B cell (primary cell): ENCODE data around the gene LONRF2. TPM values are rescaled to one million over a fixed set of nuclear protein-coding genes. Genes with fewer than 3 reads are reported as not detected.
A peak's percentile ranks its signal among the peaks of the same experiment; 100 is the strongest.

Source experiments
- ATAC-seq: fragments of 200-7000 bp; cut with Tn5 transposase; one replicate; pipeline ENCODE4 v1.10.0; 2021; ENCODE audit warnings: low read depth, mild to moderate bottlenecking, moderate number of reproducible peaks, moderate library complexity
- CTCF ChIA-PET: fragments of 350-600 bp; sonication (Branson Sonifier 250); formaldehyde crosslinking; loops from one replicate; lab custom pipeline; 2021; ENCODE audit warnings: antibody characterized with exemption, inconsistent platforms; lab: Charles Lee
- POLR2A ChIA-PET: fragments of 350-600 bp; sonication (Branson Sonifier 250); formaldehyde crosslinking; loops from one replicate; lab custom pipeline; 2021; ENCODE audit warnings: antibody characterized with exemption; lab: Charles Lee
- DNase-seq: peaks from one replicate; pipeline ENCODE4 v3.0.0; 2013
- H2AFZ ChIP-seq: 2 replicates; pipeline ENCODE4 v1.6.1; 2012; ENCODE audit warnings: mild to moderate bottlenecking, low read depth, low read length; ENCODE audit not compliant: insufficient read depth, poor library complexity, severe bottlenecking
- H3K27ac ChIP-seq, 2 donors: 1 replicate in 1 of 2; 2 replicates in 1 of 2; pipeline ENCODE4 v1.5.1; 2012 to 2013; ENCODE audit warnings: low read length in 2 of 2, mild to moderate bottlenecking in 2 of 2, moderate library complexity in 1 of 2
- H3K27me3 ChIP-seq, 4 experiments: fragments of 200-600 bp in 1 of 4; sonication (generic) in 1 of 4; replicated peaks in 1 of 4; 1 replicate in 2 of 4; 2 replicates in 2 of 4; pipeline versions ENCODE4 v1.6.1 to v1.7.0; 2013 to 2016; ENCODE audit warnings: low read length in 3 of 4, mild to moderate bottlenecking in 2 of 4, mixed read lengths in 1 of 4, moderate library complexity in 1 of 4; ENCODE audit not compliant: insufficient read depth in 4 of 4, control insufficient read depth in 3 of 4; ENCODE audit errors: control extremely low read depth in 1 of 4
- H3K36me3 ChIP-seq, 2 experiments: replicated peaks in 1 of 2; 1 replicate in 1 of 2; 2 replicates in 1 of 2; pipeline versions ENCODE4 v1.6.1 to v1.7.1; 2013; ENCODE audit warnings: low read length in 1 of 2; ENCODE audit not compliant: insufficient read depth in 2 of 2, control insufficient read depth in 1 of 2; ENCODE audit errors: control extremely low read depth in 1 of 2, extremely low read depth in 1 of 2
- H3K4me1 ChIP-seq, 2 donors: fragments of 200-600 bp in 1 of 2; sonication (generic) in 1 of 2; 1 replicate in 1 of 2; 2 replicates in 1 of 2; pipeline versions ENCODE4 v1.5.1 to v1.6.1; 2013 to 2017; ENCODE audit warnings: low read length in 2 of 2; ENCODE audit not compliant: control insufficient read depth in 2 of 2, insufficient read depth in 2 of 2
- H3K4me2 ChIP-seq: replicated peaks from 2 replicates; pipeline ENCODE3; 2012; ENCODE audit warnings: mild to moderate bottlenecking, low read depth, low read length; ENCODE audit not compliant: poor library complexity, severe bottlenecking
- H3K4me3 ChIP-seq, 5 experiments: fragments of 200-600 bp in 1 of 5; sonication (generic) in 1 of 5; 1 replicate in 3 of 5; 2 replicates in 2 of 5; pipeline versions ENCODE4 v1.5.1 to v1.7.0; 2011 to 2016; ENCODE audit warnings: low read length in 4 of 5, mild to moderate bottlenecking in 4 of 5, low read depth in 2 of 5, control low read depth in 1 of 5, moderate library complexity in 1 of 5; ENCODE audit not compliant: insufficient read depth in 1 of 5; ENCODE audit errors: control extremely low read depth in 1 of 5, extremely low read depth in 1 of 5
- H3K79me2 ChIP-seq: fragments of 200-600 bp; sonication (generic); one replicate; pipeline ENCODE4 v1.6.0; 2016; ENCODE audit warnings: low read length; ENCODE audit not compliant: control insufficient read depth, insufficient read depth
- H3K9ac ChIP-seq: fragments of 200-600 bp; sonication (generic); 2 replicates; pipeline ENCODE4 v1.6.1; 2017; ENCODE audit warnings: mild to moderate bottlenecking, low read length, moderate library complexity
- H3K9me3 ChIP-seq, 3 donors: one replicate each; pipeline versions ENCODE4 v1.6.1 to v1.7.1; 2013; ENCODE audit warnings: low read length in 2 of 3; ENCODE audit not compliant: control insufficient read depth in 2 of 3, insufficient read depth in 1 of 3; ENCODE audit errors: control extremely low read depth in 1 of 3
- H4K20me1 ChIP-seq: 2 replicates; pipeline ENCODE4 v1.6.0; 2012; ENCODE audit warnings: mild to moderate bottlenecking, low read length; ENCODE audit not compliant: insufficient read depth, control insufficient read depth, poor library complexity, severe bottlenecking
- H3K27ac Mint-ChIP-seq: one replicate; pipeline ENCODE4 v1.8.0; 2021; ENCODE audit warnings: mixed read lengths
- H3K27me3 Mint-ChIP-seq: one replicate; pipeline ENCODE4 v1.8.0; 2021; ENCODE audit warnings: mixed read lengths
- H3K4me1 Mint-ChIP-seq: one replicate; pipeline ENCODE4 v1.8.0; 2021; ENCODE audit warnings: mixed read lengths
- H3K4me3 Mint-ChIP-seq: one replicate; pipeline ENCODE4 v1.8.0; 2021; ENCODE audit warnings: mixed read lengths
- H3K9me3 Mint-ChIP-seq: one replicate; pipeline ENCODE4 v1.8.0; 2022; ENCODE audit warnings: mixed read lengths; ENCODE audit not compliant: insufficient read depth
- EZH2 ChIP-seq: IDR thresholded peaks from 2 replicates; pipeline ENCODE4 v1.6.1; 2012; ENCODE audit warnings: borderline replicate concordance, low read depth, mild to moderate bottlenecking, moderate library complexity, low read length; ENCODE audit not compliant: insufficient read depth, poor library complexity, severe bottlenecking
- WGBS: methylation state at CpG from one replicate; pipeline ENCODE4 v1.1.5; 2013; ENCODE audit warnings: missing lambda C conversion rate; ENCODE audit not compliant: insufficient coverage; 5-methylcytosine and 5-hydroxymethylcytosine counted together
- intact Hi-C: fragments of 100-400 bp; cut with micrococcal nuclease; formaldehyde crosslinking; loops from one replicate; pipeline ENCODE4 v1.10.0; 2022
- polyA plus RNA-seq: library from polyadenylated mRNA; depleted of rRNA; stranded (reverse); fragments of >200 nt; gene quantifications from 2 replicates; pipeline ENCODE4 v1.2.3, GENCODE V29; 2012
- total RNA-seq, 2 donors: library from RNA; stranded (reverse); fragments of 120-200 nt in 1 of 2; gene quantifications; 1 replicate in 1 of 2; 2 replicates in 1 of 2; pipeline versions ENCODE4 v1.2.3 to v1.2.4, GENCODE V29; 2013 to 2022
- TF ChIP-seq, protein P1 (sequence below): fragments of 200-600 bp; IDR thresholded peaks from one replicate; pipeline ENCODE4 v1.8.0; 2022; ENCODE audit warnings: antibody characterized with exemption, mild to moderate bottlenecking

The LONRF2 gene
- total and polyA plus RNA-seq, 2 donors (not counting 1 experiment from before 2014, with no cell fraction given) = 0.32 TPM; not detected in 1

DNA sequence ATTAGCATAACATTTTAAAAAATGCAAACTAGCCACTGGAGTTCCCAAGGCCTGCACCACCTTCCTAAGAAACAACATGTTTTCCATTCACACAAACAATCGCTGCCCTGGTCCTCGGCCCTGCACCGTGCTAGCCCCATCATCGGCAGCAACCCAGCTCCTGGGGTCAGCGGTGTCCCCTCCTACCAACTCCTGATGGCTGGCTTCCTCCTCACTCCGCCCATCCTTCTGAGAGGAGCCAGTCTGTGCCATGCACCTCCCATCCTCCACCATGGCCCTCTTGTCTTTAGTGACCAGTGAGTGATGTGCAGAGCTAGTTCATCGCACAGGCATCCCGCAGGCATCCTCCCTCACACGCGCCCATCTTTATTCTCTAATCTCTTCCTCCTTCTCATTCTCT is 81.9 kb downstream of the LONRF2 start:
- Mint-ChIP-seq H3K4me3 (no peak overlapping the region), H3K27ac (peak overlapping the region; percentile 62), H3K27me3 (peaks cover 11% of the 10 kb centered on the region), H3K9me3 (no peaks in the 10 kb centered on the region), H3K4me1 (peaks cover 69% of the 10 kb centered on the region)
- no peaks in the 10 kb centered on the region for H3K36me3 ChIP-seq
- ATAC-seq (no peak), DNase-seq (no peak)
- TF ChIP-seq, protein P1, sequence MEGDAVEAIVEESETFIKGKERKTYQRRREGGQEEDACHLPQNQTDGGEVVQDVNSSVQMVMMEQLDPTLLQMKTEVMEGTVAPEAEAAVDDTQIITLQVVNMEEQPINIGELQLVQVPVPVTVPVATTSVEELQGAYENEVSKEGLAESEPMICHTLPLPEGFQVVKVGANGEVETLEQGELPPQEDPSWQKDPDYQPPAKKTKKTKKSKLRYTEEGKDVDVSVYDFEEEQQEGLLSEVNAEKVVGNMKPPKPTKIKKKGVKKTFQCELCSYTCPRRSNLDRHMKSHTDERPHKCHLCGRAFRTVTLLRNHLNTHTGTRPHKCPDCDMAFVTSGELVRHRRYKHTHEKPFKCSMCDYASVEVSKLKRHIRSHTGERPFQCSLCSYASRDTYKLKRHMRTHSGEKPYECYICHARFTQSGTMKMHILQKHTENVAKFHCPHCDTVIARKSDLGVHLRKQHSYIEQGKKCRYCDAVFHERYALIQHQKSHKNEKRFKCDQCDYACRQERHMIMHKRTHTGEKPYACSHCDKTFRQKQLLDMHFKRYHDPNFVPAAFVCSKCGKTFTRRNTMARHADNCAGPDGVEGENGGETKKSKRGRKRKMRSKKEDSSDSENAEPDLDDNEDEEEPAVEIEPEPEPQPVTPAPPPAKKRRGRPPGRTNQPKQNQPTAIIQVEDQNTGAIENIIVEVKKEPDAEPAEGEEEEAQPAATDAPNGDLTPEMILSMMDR = no peak
- TF ChIP-seq EZH2 = no peak
- ChIA-PET POLR2A (no interaction called here), CTCF (interaction anchor here (1.0 to 2.6 kb wide), 6 partner anchors 10 to 421 kb away, joined by 3 to 12 read pairs (median 4); no protein-coding TSS in a partner anchor)
- peaks cover 66% of the 10 kb centered on the region for H3K79me2 ChIP-seq
- WGBS = 99% methylated on average over 8 of the region's 10 CpGs
- H3K9me3 ChIP-seq = peaks cover 0 to 11% (median 3%) of the 10 kb centered on the region in 3 donors
- no peak overlapping the region for H3K4me3 ChIP-seq
- peaks cover 0 to 2% (median 0%) of the 10 kb centered on the region in 4 experiments for H3K27me3 ChIP-seq
- H3K4me1 ChIP-seq = peaks cover 65 to 73% of the 10 kb centered on the region in 2 donors
- intact Hi-C loops = loop anchor here (5.0 to 10.0 kb wide), 4 partner anchors 228 to 1086 kb away; partner anchors contain the start of genes LIPT1 and TSGA10
- no peak overlapping the region for H3K9ac ChIP-seq
- H3K4me2 ChIP-seq = no peak overlapping the region
- H3K27ac ChIP-seq = no peak overlapping the region
- H4K20me1 ChIP-seq = peaks cover 4% of the 10 kb centered on the region
- H2AFZ ChIP-seq = no peak overlapping the region

DNA sequence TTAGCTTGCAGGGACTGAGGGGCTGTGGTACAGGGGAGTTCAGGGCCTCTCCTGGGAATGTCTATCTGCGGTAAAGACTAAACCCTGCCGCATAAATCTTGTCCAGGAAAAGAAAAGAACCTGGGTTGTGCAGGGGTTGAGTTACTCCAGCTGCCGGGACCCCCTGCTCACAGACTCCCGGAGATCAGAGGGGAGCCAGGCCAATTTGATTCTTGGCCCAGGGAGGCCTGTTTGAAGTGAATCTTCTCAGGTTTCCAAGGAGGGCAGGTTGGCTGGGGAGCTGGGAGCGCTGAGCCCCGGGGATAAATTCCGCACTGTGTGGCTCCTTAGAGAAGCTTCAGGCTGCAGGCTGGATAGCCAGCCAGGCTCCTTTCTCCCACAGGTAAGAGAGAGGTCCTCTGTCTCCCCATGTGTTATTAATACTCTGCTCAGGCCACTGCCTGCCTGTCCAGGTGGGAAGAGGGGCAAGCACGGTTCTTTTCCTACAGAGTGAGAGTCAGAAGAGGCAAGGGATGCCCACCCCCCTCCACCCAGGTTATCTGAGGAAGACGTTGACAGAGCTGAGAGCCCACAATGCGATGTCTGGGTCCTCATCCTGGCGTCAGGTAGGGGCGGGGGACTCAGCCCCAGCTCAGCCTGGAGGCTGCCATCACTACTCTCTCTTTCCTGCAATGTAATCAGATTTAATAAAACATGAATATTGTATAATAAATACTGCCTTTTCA is 82.7 kb downstream of the LONRF2 start:
- H3K9ac ChIP-seq = no peak overlapping the region
- H4K20me1 ChIP-seq = peaks cover 4% of the 10 kb centered on the region
- TF ChIP-seq, protein P1 = no peak
- no peak for TF ChIP-seq EZH2
- no peaks in the 10 kb centered on the region for H3K36me3 ChIP-seq
- POLR2A ChIA-PET = no interaction called here
- Mint-ChIP-seq H3K27ac (no peak overlapping the region), H3K4me3 (no peak overlapping the region), H3K27me3 (peaks cover 11% of the 10 kb centered on the region), H3K4me1 (peaks cover 69% of the 10 kb centered on the region), H3K9me3 (no peaks in the 10 kb centered on the region)
- H3K27ac ChIP-seq = no peak overlapping the region
- ATAC-seq (no peak), DNase-seq (no peak)
- H3K4me1 ChIP-seq = peaks cover 65 to 73% of the 10 kb centered on the region in 2 donors
- WGBS = 94% methylated on average over 10 of the region's 12 CpGs
- H3K9me3 ChIP-seq = peaks cover 0 to 8% (median 0%) of the 10 kb centered on the region in 3 donors
- no peak overlapping the region for H2AFZ ChIP-seq
- H3K4me2 ChIP-seq = no peak overlapping the region
- intact Hi-C loops = loop anchor here (5.0 to 10.0 kb wide), 4 partner anchors 227 to 1085 kb away; partner anchors contain the start of genes LIPT1 and TSGA10
- H3K27me3 ChIP-seq = peaks cover 0 to 2% (median 0%) of the 10 kb centered on the region in 4 experiments
- peaks cover 59% of the 10 kb centered on the region for H3K79me2 ChIP-seq
- no peak overlapping the region for H3K4me3 ChIP-seq
- CTCF ChIA-PET = interaction anchor here (1.0 to 1.7 kb wide), 3 partner anchors 11 to 58 kb away, joined by 3 to 6 read pairs (median 3); no protein-coding TSS in a partner anchor
